NOMO-1 treated with DMSO at 0.1 percent for 48 hours (cell line): ENCODE results near the gene DLG2.
"Not testable (repeated sequence)": the region's sequence is repeated elsewhere in the genome, so short reads cannot be mapped to it uniquely, and the experiment has no call there.

Source experiments
- DNase-seq: peaks from one replicate; lab custom pipeline; 2025; ENCODE audit not compliant: unreplicated experiment; lab: John Stamatoyannopoulos, UW

DLG2 gene

DNA sequence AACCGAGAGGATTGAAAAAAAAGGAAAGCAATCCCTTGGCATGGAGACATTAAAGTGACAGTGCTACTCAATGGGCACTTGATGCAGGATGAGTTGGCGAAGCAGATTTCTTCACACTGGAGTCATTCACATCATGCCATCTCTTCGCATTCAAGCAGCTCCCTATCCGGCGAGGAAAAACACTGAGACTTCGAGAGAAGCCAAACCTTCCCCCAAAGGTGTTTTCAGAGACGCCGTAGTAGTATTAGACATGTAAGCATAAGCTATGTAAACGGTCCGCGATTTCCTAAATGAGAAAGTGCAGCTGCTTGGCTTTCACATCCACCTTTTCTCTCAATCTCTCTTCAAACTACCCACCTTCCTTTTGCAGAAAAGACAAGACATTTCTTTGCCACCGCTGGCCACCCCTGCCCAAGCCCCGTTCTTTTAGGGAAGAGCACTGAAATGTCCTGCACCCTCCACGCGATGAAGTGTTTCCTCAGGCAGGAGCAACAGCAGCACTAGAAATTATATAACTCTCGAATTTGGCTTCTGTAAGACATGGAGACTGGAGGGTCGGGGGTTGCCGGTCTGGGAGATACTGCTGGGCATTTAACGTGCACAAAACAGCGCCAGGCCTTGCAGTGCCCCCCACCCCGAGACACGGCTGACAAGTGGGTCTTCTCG, at the start of gene DLG2:
TSS of gene DLG2 (minus strand) at position 13 of the 666 bp plus-strand sequence.
- peak; percentile 14 for DNase-seq

DNA sequence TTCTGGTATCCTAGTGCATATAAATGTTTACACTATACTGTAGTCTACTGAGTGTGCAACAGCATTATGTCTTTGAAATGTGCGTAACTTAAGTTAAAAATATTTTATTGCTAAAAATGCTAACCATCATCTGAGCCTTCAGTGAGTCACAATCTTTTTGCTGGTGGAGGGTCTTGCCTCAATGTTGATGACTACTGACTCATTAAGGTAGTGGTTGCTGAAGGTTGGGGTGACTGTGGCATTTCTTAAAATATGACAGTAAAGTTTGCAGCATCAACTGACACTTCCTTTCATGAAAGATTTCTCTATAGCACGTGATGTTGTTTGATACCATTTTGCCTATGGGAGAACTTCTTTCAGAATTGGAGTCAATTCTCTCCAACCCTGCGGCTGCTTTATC, 46.2 kb upstream of the DLG2 start:
- DNase-seq: no peak

DNA sequence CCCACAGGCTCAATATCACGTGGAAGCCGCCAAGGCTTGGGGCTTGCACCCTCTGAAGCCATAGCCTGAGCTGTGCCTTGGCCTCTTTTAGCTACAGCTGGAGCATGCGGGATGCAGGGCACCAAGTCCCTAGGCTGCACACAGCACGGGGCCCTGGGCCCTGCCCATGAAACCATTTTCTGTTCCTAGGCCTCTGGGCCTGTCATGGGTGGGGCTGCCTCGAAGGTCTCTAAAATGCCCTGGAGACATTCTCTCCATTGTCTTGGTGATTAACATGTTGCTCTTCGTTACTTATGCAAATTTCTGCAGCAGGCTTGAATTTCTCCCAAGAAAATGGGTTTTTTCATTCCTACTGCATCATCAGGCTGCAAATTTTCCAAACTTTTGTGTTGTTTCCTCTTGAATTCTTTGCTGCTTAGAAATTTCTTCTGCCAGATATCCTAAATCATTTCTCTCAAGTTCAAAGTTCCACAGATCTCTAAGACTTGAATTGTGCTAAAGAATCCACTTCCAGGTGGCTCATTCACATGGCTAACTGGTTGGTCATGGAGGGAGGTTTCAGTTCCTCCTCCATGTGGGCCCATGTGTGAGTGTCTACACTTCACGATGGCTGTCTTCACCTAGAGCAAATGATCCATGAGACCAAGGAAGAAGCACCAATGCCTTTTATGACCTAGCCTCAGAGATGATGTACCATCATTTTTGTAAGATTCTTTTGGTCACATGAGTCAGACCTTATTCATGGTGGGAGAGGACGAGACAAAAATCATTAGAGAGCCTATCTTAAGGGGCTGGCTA, 45.2 kb upstream of the DLG2 start:
- no peak for DNase-seq

DNA sequence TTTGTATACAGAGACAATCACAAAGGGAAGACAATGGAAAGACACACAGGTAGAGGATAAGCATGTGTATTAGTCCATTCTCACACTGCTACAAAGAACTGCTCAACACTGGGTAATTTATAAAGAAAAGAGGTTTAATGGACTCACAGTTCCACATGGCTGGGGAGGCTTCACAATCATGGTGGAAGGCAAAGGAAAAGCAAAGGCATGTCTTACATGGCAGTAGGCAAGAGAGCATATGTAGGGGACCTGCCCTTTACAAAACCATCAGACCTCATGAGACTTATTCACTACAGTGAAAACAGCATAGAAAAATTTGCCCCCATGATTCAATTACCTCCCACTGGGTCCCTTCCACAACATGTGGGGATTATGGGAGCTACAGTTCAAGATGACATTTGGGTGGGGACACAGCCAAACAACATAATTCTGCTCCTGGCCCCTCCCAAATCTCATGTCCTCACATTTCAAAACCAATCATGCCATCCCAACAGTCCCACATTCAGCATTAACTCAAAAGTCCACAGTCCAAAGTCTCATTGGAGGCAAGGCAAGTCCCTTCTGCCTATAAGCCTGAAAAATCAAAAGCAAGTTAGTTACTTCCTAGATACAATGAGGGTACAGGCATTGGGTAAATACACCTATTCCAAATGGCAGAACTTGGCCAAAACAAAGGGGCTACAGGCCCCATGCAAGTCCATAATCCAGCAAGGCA, 44.0 kb upstream of the DLG2 start:
- DNase-seq: not testable (repeated sequence)

DNA sequence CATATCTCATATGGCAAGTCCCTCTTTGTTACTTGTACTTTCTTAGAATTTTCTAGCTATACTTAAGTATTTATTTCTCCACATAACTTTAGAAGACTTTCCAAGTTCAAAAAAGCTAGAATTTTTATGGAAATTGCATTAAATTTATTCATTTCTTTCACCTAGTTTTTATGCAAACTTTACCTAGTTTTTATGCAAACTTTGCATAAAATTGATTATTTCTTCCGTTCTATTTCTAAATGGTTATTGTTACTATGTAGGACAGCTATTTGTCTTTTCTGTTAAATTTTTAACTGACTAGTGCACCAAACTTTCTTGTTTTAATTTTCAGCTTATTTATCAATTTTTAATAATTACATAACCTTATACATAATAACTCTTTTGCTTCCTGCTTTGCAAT, 41.0 kb upstream of the DLG2 start:
- no peak for DNase-seq

DNA sequence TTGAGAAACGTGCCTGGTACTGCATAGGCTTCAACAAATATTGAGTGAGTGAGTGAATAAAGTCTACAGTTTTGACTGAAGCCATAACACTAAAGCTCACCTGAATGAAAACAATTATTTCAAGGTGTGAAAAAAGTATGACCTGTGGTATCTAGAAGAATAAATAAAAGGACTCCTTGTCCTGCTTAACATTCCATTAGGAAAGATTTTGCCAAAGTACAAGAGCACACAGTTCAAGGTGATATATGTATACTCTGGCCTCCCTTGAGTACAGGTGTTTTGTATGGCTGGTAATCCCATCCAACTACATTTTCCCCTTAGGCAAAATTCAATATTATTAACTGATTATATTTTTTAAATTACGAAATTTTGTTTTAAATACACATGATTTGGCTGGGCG, 39.5 kb upstream of the DLG2 start:
- DNase-seq: no peak

DNA sequence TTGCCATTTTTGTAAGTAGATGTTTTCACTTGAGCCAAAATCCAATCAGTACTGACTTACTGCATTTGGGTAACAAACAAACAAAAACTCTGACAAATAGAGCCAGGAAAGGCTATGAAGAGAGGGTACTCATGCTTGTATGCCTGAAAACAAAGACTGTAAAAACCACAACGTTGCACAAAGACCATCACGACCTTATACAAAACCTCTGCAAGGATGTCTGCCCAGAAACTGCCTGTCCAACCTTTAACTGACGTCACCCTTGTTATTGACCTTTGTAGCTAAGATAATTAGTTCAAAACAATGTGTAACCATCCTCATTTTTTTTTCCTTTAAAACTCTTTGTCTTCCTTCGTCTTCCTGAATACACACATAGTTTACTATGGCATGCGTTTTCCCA, 38.6 kb upstream of the DLG2 start:
- no peak for DNase-seq

DNA sequence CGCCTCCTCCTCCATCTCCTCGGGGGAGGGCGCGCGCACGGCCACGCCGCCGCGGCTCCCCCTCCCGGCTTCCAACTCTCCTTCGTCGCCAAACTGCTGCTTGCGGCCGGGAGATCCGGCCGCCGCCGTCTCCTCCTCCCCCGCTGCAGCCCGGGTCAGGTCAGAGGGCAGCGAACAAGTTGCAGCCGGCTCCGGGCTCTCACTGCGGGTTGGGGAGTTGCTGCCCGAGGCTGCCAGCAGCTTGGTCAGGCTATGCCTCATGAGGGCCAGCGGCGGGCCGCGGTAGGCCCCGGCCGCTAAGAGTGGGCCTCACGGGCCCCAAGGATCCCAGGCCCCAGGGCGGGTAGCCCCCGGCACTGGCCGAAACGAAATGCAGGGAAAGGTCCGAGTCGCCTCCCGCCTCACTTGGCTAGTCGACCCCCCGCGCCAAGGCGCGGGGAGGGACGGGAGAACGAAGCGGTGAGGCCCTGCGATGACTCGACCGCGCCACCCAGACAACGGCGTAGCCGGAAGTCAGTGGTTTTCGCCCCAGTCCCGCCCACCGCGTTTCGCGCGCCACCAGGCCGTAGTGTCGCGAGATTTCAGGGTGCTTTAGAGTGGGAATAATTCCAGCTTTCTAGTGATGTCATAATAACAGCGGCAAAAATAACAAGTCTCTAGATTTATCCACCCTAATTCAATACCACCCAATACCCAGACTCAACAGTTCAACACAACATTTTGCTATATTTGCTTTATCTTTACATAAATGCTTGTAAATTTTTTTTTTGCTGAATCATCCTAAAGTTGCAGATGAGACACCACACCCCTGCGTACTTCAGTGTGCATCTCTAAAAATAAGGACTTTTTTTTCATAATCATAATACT, 37.7 kb upstream of the DLG2 start, which contains the start of gene CREBZF:
TSS of gene CREBZF (minus strand) at position 515 of the 867 bp plus-strand sequence. CDS start at position 261, 254 bp downstream.
- peak; percentile 92 for DNase-seq

DNA sequence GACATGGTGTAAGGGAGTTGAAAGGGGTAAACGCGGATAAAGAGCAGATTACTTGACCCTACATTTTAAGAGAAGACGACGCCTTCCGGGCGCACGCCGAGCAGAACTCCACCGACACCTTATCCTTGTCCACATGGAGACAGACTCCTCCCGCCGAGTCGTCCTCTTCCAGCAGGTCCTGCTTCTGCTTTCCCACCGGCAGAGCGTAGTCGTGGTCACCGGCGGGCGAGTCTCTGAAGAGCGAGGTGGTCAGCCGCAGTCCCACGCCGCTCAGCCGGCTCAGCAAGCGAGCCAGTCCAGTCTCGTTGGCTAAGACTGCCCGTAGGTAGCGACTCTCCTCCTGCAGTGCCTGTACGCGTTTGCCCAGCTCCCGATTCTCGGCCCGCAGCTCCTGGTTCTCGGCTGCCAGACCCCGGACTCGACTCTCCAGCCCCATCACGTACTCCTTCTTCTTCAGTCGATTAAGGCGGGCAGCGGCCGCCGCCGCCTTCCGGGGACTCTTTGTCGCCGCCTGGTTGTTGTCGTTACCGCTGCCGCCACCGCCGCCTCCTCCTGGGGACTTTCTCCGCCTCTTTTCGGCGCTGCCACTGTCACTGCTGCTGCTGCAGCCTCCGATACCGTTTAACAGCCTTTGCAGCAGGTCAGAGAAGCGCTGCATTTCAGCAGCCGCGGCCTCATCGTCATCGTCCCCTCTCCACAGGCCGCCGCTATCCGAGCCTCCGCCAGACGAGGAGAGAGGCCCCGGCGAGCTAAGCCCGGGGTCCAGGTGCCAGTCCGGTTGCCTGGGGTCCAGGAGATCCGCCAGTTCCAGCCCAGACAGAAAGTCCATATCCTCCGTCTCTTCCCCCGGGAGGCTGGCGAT, 36.8 kb upstream of the DLG2 start:
- DNase-seq: peak; percentile 76

DNA sequence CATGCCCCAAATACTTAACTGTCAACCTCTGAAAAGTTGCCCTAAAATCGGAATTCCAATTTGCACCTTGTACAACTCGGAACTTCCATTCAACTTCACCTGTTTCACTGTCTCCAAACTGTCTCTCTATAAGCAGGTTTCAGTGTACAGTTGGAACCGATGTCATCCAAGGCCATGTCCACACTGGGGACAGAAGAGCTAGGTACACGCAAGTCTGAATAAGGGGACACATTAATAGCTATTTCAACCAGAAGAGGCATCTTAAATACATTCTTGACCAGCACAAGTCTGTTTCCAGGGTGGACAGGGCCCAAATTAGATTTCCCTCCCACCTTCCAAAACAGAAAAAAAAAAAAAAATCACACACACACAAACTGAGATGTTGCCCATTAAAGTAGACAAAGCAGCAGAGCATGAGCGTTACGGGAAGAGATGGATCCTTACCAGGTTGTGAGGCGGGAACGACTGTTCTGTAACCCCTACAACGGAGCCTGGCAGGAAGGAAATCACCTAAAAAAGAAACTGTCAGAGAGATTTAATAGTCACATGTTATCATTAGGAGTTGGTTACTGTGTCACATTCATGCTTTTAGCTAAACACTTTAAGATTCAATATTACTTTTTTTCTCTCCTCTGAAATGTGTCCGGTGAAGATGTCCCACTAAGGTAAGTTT, 36.1 kb upstream of the DLG2 start:
- no peak for DNase-seq

DNA sequence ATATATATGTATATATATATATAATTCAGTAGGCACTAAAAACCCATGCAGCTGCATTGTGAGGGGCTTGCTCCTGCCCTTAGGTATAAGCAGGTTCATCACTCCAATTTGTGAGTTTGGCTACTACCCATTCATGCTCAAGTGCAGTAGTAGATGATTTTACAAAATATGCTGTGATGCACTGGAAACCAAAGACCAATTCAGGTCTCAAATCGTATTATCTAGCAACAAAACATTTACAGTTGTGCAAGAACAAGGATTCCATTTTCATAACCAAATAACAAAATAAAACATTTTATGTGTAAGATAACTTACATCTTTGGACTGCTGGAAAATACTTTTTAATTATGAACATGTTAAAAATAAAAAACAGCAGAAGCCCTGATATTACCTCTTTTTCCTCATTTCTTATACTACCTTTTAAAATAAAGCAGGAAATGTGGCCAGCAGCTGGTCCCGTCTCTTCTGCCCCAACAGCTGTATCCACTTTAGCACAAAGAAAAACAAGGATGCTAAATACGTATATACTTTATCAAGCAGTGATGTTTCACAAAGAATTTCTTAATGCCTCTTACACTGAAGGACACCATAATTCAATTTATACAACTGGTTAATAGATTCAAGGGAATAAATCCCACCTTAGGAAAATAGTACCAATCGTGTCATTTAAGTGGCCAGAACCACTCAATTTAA, 35.0 kb upstream of the DLG2 start:
- DNase-seq: no peak

DNA sequence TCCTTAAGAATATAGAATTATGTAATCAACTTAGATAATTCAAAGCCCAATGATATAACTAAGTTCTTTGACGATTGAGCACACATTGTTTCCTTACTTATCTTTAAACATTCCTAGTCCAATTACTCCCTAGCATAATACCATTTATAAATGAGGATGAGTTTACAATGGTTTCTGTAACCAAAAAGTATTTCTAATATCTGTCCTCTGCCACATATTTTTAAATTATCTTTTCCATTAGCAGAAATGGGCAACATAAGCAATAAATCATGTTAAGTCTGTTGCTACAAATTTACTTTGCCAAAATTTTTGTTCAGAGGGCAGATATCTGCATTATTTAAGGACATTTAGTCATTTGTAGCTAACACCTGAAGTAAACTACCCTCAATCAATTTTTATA, 31.0 kb upstream of the DLG2 start:
- DNase-seq: no peak

DNA sequence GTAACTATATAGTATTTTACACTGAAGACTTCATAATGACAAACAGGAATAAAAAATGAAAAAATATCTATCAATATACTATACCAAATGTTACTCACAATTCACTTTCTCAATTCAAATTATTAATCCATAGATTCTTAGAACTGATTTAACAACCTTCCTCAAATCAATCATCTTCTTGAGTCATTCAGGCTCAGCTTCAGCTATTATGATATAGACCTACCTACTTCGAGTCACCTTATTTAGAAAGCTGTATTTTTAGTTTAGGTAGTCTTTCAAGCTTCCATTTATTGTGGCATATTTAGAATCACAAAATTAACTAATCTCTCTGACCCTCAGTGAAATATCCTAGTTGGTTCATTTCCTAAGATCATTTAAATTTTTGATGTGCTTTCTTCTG, 29.6 kb upstream of the DLG2 start:
- DNase-seq: no peak

DNA sequence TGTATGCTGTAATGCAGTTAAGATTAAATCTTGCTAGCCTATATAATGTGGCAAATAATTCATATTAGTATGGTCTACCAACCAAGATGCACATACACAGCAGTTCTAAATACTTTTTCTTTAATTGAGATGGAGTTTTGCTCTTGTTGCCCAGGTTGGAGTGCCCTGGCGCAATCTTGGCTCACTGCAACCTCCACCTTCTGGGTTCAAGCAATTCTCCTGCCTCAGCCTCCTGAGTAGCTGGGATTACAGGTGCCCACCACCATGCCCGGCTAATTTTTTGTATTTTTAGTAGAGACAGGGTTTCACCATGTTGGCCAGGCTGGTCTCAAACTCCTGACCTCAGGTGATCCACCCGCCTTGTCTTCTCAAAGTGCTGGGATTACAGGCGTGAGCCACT, 27.2 kb upstream of the DLG2 start:
- DNase-seq: not testable (repeated sequence)

DNA sequence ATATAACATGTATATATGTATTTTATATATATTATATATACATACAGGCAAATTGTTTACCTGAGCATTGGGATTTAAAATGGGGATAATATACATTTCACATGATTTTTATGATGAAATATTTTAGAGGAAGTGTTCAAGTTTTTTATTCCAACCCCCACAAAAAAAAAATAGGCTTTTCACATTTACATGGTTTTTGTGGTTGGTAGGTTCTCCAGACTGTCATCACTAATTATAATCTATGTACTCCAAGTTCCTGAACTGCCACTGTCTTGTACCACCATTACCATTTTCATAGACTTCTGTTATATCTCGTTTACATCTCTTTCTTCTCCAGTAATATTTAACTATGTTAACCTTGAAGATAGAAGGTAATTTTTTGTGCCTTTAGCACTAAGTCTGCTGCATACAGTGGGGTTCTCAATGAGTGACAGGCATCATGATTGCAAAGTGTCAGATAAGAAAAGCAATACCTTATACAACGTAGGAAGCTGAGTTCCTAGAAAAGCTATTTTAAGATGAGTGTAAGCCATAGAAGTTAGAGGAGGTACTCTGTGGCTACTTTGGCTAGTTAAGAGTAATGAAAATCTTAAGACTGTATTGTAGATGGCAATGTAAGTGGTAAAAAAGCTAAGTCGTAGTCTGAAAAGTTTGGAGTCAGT, 25.8 kb upstream of the DLG2 start:
- peak; percentile 83 for DNase-seq

DNA sequence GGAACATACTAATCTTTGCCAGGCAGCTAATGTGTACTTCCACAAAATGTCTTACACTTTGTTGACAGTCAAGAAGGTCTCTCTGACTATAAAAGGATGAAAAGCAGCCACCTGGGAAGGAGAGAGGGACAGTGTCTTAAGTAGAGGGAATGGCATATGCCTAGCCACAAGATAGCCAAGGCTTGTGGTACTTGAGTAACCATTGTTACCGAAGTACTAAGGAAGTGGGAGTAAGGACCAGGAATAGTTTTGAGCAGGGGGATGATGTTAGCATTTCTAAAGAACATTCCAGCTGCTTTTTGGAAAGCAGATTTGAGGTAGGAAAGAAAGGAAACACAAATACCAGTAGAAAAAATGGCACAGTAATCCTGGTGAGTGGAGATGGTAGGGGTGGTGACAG, 24.0 kb upstream of the DLG2 start:
- no peak for DNase-seq

DNA sequence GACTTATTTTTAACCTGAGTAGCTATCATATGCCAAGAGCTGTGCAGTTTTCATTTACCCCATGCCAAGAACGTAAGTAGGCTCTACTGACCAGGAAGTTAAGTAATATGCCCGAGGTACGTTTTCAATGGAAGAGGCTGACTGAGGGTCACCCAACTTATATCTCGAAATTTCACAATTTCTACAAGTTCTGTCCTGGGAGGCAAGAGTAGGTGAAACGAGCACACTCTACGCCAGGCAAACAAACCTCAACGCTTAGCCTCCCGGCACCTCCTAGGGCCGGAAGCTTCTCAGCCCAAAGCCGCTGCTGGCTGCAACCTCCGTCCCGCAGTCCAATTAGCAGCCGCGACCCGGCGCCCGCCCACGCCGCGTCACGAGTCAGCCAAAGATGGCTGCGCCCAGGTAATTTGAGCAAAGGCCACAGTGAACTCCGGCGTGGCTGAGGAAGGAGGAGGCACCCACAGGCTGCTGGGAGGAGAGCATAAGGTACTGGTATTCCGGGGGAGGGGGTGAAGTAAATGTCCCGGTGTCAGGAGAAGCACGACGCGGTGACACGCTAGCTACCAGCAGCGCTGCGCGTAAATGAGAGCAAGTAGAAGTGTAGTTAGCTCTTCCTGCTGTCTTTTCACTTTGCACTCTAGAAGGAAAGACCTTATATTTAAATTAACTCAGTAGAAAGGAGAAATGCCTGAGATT, 20.6 kb upstream of the DLG2 start, which contains the start of gene TMEM126A:
TSS of gene TMEM126A (plus strand) at position 364 of the 696 bp plus-strand sequence. CDS start 2,289 bp downstream, outside the sequence.
- DNase-seq: peak; percentile 83

DNA sequence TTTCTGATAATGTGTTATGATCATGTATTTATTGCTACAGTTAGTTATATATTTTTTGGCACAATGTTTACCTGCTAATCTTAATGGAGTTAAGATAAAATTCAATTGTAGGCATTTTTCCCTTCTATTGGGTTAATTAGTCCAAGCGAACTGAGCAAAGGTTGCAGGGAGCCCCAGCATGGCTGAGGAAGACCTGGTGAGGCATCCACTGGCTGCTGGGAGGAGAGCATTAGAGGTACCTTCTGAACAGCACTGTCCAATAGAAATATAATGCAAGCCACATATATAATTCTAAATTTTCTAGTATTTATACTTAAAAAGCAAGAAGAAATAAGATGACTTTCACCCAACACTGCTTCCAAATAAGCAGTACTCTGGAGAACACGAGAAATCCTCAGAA, 19.9 kb upstream of the DLG2 start:
- DNase-seq: peak; percentile 9
